Right lobe of liver (tissue), 4 donors: ENCODE data around the gene HPCAL4.

Experiments
- CTCF ChIP-seq, 4 donors: fragments of 200-600 bp in 3 of 4; fragments of 450-650 bp in 1 of 4; IDR thresholded peaks; one replicate each; pipeline versions ENCODE4 v1.5.1 to v1.8.0; 2016 to 2022; ENCODE audit warnings: antibody characterized with exemption in 4 of 4, mild to moderate bottlenecking in 2 of 4
- POLR2A ChIP-seq: fragments of 450-650 bp; IDR thresholded peaks from one replicate; pipeline ENCODE4 v1.6.1; 2017; ENCODE audit warnings: antibody characterized with exemption, mild to moderate bottlenecking
- donor health status: DM: no; HTN: no; CAD: no.
- donor health status: DM: no; HTN: no; CAD: no.
- donor health status: DM: no; HTN: yes; CAD: no.

GRCh38 chr1:39676948-39677548, 14.2 kb downstream of the HPCAL4 start:
- TF ChIP-seq CTCF (IDR thresholded peaks at IDR 0.05) (no peak), POLR2A (no peak)
